ENCODE measurements around the gene DZIP1. TPM values are rescaled to one million over a fixed set of nuclear protein-coding genes. Genes with fewer than 3 reads are reported as not detected.
A peak's percentile ranks its signal among the peaks of the same experiment; 100 is the strongest.

DZIP1 gene
- total and polyA plus RNA-seq, 2 of the 8 experiments (the other 6 are each of a cell fraction or from before 2014, with no cell fraction given) = 7.6 to 24.6 TPM

GRCh38 chr13:95642028-95642621, 2.4 kb downstream of the DZIP1 start (continued):
- no peak for TF ChIP-seq TAF7 (optimal IDR thresholded peaks at IDR 0.05; ENCODE audit: borderline replicate concordance, low read depth, low read length)
- TF ChIP-seq TCF12 (IDR thresholded peaks at IDR 0.05; ENCODE audit: low read depth, low read length) = no peak
- no peak for TF ChIP-seq MAFK (IDR thresholded peaks at IDR 0.05; ENCODE audit: low read depth, low read length)
- TF ChIP-seq USF2 (IDR thresholded peaks at IDR 0.05; ENCODE audit: low read length) = no peak
- no peak for TF ChIP-seq PHF8 (conservative IDR thresholded peaks at IDR 0.05; ENCODE audit: low read depth, low read length)
- TF ChIP-seq ATF2 (IDR thresholded peaks at IDR 0.05; ENCODE audit: low read length) = no peak
- TF ChIP-seq POLR2AphosphoS5 (IDR thresholded peaks at IDR 0.05; ENCODE audit: low read depth, low read length) = no peak
- TF ChIP-seq ASH2L (IDR thresholded peaks at IDR 0.05; ENCODE audit: low read length) = peak; percentile 7
- TF ChIP-seq HDAC2 (IDR thresholded peaks at IDR 0.05; ENCODE audit: borderline replicate concordance in 1 of 2, low read depth in 2 of 2, low read length in 2 of 2) = no peak
- TF ChIP-seq HDAC6 (IDR thresholded peaks at IDR 0.05; ENCODE audit: low read depth, low read length) = no peak

Measured in H1 (cell line).